Breast epithelium (tissue), 4 donors: ENCODE measurements around the gene TRPV2. TPM values are rescaled to one million over a fixed set of nuclear protein-coding genes. Genes with fewer than 3 reads are reported as not detected.
A peak's percentile ranks its signal among the peaks of the same experiment; 100 is the strongest.

ENCODE experiments used
- DNase-seq, 2 donors: peaks; one replicate each; pipeline ENCODE4 v3.0.0-alpha.2; 2019; ENCODE audit warnings: low spot score in 2 of 2
- H3K27ac ChIP-seq, 2 donors: fragments of 200-600 bp; sonication (generic) in 1 of 2; one replicate each; pipeline ENCODE4 v1.5.1; 2016 to 2019; ENCODE audit warnings: mild to moderate bottlenecking in 1 of 2
- H3K27me3 ChIP-seq, 2 donors: fragments of 200-600 bp; sonication (generic) in 1 of 2; one replicate each; pipeline versions ENCODE4 v1.5.1 to v1.6.0; 2017 to 2019; ENCODE audit warnings: control low read depth in 1 of 2, mild to moderate bottlenecking in 1 of 2
- H3K36me3 ChIP-seq: fragments of 200-600 bp; one replicate; pipeline ENCODE4 v1.5.1; 2019
- H3K4me1 ChIP-seq, 2 donors: fragments of 200-600 bp; sonication (generic); one replicate each; pipeline ENCODE4 v1.5.1; 2016 to 2019; ENCODE audit warnings: control low read depth in 1 of 2
- H3K4me3 ChIP-seq, 3 donors: fragments of 200-600 bp; sonication (generic); 1 replicate in 2 of 3; 2 replicates in 1 of 3; pipeline ENCODE4 v1.5.1; 2016 to 2019; ENCODE audit warnings: mild to moderate bottlenecking in 3 of 3, moderate library complexity in 2 of 3
- H3K9me3 ChIP-seq, 2 donors: fragments of 200-600 bp; sonication (generic) in 1 of 2; one replicate each; pipeline ENCODE4 v1.5.1; 2016 to 2019; ENCODE audit warnings: control low read depth in 1 of 2
- CTCF ChIP-seq, 3 donors: fragments of 450-650 bp; IDR thresholded peaks; one replicate each; pipeline ENCODE4 v1.5.1; 2016 to 2017; ENCODE audit warnings: antibody characterized with exemption in 3 of 3, mild to moderate bottlenecking in 3 of 3, moderate library complexity in 3 of 3
- POLR2A ChIP-seq: fragments of 450-650 bp; IDR thresholded peaks from one replicate; pipeline ENCODE4 v1.6.1; 2016; ENCODE audit warnings: antibody characterized with exemption, mild to moderate bottlenecking, moderate library complexity
- POLR2AphosphoS5 ChIP-seq, 3 donors: sonication (generic); formaldehyde crosslinking; IDR thresholded peaks; one replicate each; pipeline ENCODE4 v1.6.1; 2017; ENCODE audit warnings: antibody characterized with exemption in 3 of 3
- intact Hi-C: fragments of 100-400 bp; cut with DNase I; formaldehyde crosslinking; loops from one replicate; pipeline ENCODE4 v1.15.1; 2023; ENCODE audit warnings: low total_unique reads
- total RNA-seq, 3 donors: library from RNA; depleted of rRNA; stranded (reverse); fragments of >200 nt; gene quantifications; one replicate each; pipeline ENCODE4 v1.1.0, GENCODE V29; 2016

TRPV2 gene
- total RNA-seq, 3 donors from 2014 or later: 6.6 to 14.2 (median 11.3) TPM

GRCh38 chr17:16417896-16418684 is 2.7 kb downstream of the TRPV2 start:
- H3K27me3 ChIP-seq: no peaks in the 10 kb centered on the region
- H3K4me3 ChIP-seq: no peak overlapping the region
- intact Hi-C loops: no loop called here
- no peaks in the 10 kb centered on the region for H3K9me3 ChIP-seq
- H3K36me3 ChIP-seq: no peaks in the 10 kb centered on the region
- TF ChIP-seq POLR2AphosphoS5 (IDR thresholded peaks at IDR 0.05): no peak
- TF ChIP-seq POLR2A: no peak
- no peak for TF ChIP-seq CTCF (IDR thresholded peaks at IDR 0.05)
- no peak for DNase-seq
- H3K4me1 ChIP-seq: no peaks in the 10 kb centered on the region
- H3K27ac ChIP-seq: peak overlapping the region; percentile 57 to 82

GRCh38 chr17:16418685-16419068 is 3.3 kb downstream of the TRPV2 start:
- Histone ChIP-seq H3K27ac (peak overlapping the region; percentile 57 to 82), H3K4me3 (no peak overlapping the region), H3K36me3 (no peaks in the 10 kb centered on the region), H3K4me1 (no peaks in the 10 kb centered on the region), H3K27me3 (no peaks in the 10 kb centered on the region), H3K9me3 (no peaks in the 10 kb centered on the region)
- intact Hi-C loops: no loop called here
- TF ChIP-seq POLR2A (no peak), POLR2AphosphoS5 (IDR thresholded peaks at IDR 0.05) (no peak), CTCF (IDR thresholded peaks at IDR 0.05) (no peak)
- DNase-seq: no peak

GRCh38 chr17:16419074-16419928 is 3.9 kb downstream of the TRPV2 start:
- peak overlapping the region; percentile 57 to 82 for H3K27ac ChIP-seq
- intact Hi-C loops: no loop called here
- H3K4me3 ChIP-seq: no peak overlapping the region
- H3K27me3 ChIP-seq: no peaks in the 10 kb centered on the region
- H3K4me1 ChIP-seq: no peaks in the 10 kb centered on the region
- no peaks in the 10 kb centered on the region for H3K36me3 ChIP-seq
- TF ChIP-seq POLR2AphosphoS5 (IDR thresholded peaks at IDR 0.05) (no peak), POLR2A (no peak), CTCF (IDR thresholded peaks at IDR 0.05) (no peak)
- no peak for DNase-seq
- H3K9me3 ChIP-seq: no peaks in the 10 kb centered on the region

- Histone ChIP-seq H3K4me3 (no peak overlapping the region), H3K27me3 (no peaks in the 10 kb centered on the region), H3K27ac (peak overlapping the region; percentile 57 to 82), H3K36me3 (no peaks in the 10 kb centered on the region), H3K9me3 (no peaks in the 10 kb centered on the region), H3K4me1 (no peaks in the 10 kb centered on the region)
- no peak for DNase-seq
- no peak for TF ChIP-seq POLR2AphosphoS5 (IDR thresholded peaks at IDR 0.05)
- TF ChIP-seq CTCF (IDR thresholded peaks at IDR 0.05): no peak
- TF ChIP-seq POLR2A: no peak
- intact Hi-C loops: no loop called here
Measured at GRCh38 chr17:16419929-16420271, 4.5 kb downstream of the TRPV2 start.

GRCh38 chr17:16422416-16422815 is 7.0 kb downstream of the TRPV2 start:
- no peak overlapping the region for H3K4me3 ChIP-seq
- H3K27me3 ChIP-seq: no peaks in the 10 kb centered on the region
- no peak overlapping the region for H3K27ac ChIP-seq
- H3K9me3 ChIP-seq: no peaks in the 10 kb centered on the region
- no peaks in the 10 kb centered on the region for H3K36me3 ChIP-seq
- TF ChIP-seq POLR2A (no peak), POLR2AphosphoS5 (IDR thresholded peaks at IDR 0.05) (no peak), CTCF (IDR thresholded peaks at IDR 0.05) (no peak)
- intact Hi-C loops: no loop called here
- no peaks in the 10 kb centered on the region for H3K4me1 ChIP-seq
- no peak for DNase-seq
